GM23338 (cell line): ENCODE data around the gene PTPRR. TPM values are rescaled to one million over a fixed set of nuclear protein-coding genes. Genes with fewer than 3 reads are reported as not detected.

Experiments used
- ATAC-seq: fragments of 200-7000 bp; cut with Tn5 transposase; 3 replicates; pipeline ENCODE4 v1.9.1; 2020
- DNase-seq: peaks from one replicate; pipeline ENCODE4 v3.0.0-alpha.2; 2015; ENCODE audit warnings: low spot score
- H2AFZ ChIP-seq: fragments of 200-600 bp; sonication (generic); 2 replicates; pipeline ENCODE4 v1.8.0; 2016; ENCODE audit warnings: antibody characterized with exemption, mild to moderate bottlenecking, moderate library complexity
- H3F3A ChIP-seq: fragments of 200-600 bp; sonication (generic); replicated peaks from 2 replicates; pipeline ENCODE4 v1.8.0; 2017; ENCODE audit warnings: antibody characterized with exemption, mixed run types, low read depth
- H3K27ac ChIP-seq: fragments of 200-600 bp; sonication (generic); 2 replicates; pipeline ENCODE4 v1.6.1; 2016; ENCODE audit warnings: low read depth
- H3K27me3 ChIP-seq: fragments of 200-600 bp; sonication (generic); 2 replicates; pipeline ENCODE4 v1.8.0; 2016; ENCODE audit warnings: mild to moderate bottlenecking, mixed run types, moderate library complexity; ENCODE audit not compliant: insufficient read depth
- H3K36me3 ChIP-seq: fragments of 200-600 bp; sonication (generic); 2 replicates; pipeline ENCODE4 v1.8.0; 2016; ENCODE audit warnings: mild to moderate bottlenecking; ENCODE audit not compliant: insufficient read depth
- H3K4me1 ChIP-seq: fragments of 200-600 bp; sonication (generic); 2 replicates; pipeline ENCODE4 v1.8.0; 2016; ENCODE audit warnings: mild to moderate bottlenecking, moderate library complexity; ENCODE audit not compliant: insufficient read depth
- H3K4me2 ChIP-seq: fragments of 200-600 bp; sonication (generic); 2 replicates; pipeline ENCODE4 v1.7.1; 2017; ENCODE audit warnings: mixed run types
- H3K4me3 ChIP-seq: fragments of 200-600 bp; sonication (generic); 2 replicates; pipeline ENCODE4 v1.6.1; 2016; ENCODE audit warnings: mixed run types
- H3K79me2 ChIP-seq: fragments of 200-600 bp; sonication (generic); replicated peaks from 2 replicates; pipeline ENCODE4 v1.8.0; 2017; ENCODE audit warnings: mild to moderate bottlenecking; ENCODE audit not compliant: insufficient read depth
- H3K9me2 ChIP-seq: fragments of 200-600 bp; sonication (generic); 2 replicates; pipeline ENCODE4 v1.8.0; 2017; ENCODE audit not compliant: insufficient read depth
- H4K20me1 ChIP-seq: fragments of 200-600 bp; sonication (generic); replicated peaks from 2 replicates; pipeline ENCODE4 v1.8.0; 2017; ENCODE audit warnings: mild to moderate bottlenecking; ENCODE audit not compliant: insufficient read depth
- H3K27ac Mint-ChIP-seq: 2 replicates; pipeline ENCODE4 v1.8.0; 2020; ENCODE audit warnings: inconsistent platforms, mild to moderate bottlenecking, moderate library complexity, mixed read lengths
- H3K27me3 Mint-ChIP-seq: 3 replicates; pipeline ENCODE4 v1.8.0; 2022; ENCODE audit warnings: low read depth, mild to moderate bottlenecking, moderate library complexity, mixed read lengths, inconsistent platforms; ENCODE audit not compliant: insufficient read depth, poor library complexity
- H3K36me3 Mint-ChIP-seq: 3 replicates; pipeline ENCODE4 v1.8.0; 2021; ENCODE audit warnings: low read depth, mild to moderate bottlenecking, inconsistent platforms, moderate library complexity, mixed read lengths
- H3K4me1 Mint-ChIP-seq: 3 replicates; pipeline ENCODE4 v1.8.0; 2020; ENCODE audit warnings: mild to moderate bottlenecking, inconsistent platforms, mixed read lengths
- H3K4me3 Mint-ChIP-seq: 3 replicates; pipeline ENCODE4 v1.8.0; 2021; ENCODE audit warnings: moderate library complexity, mild to moderate bottlenecking, inconsistent platforms, mixed read lengths
- H3K9me3 Mint-ChIP-seq: 3 replicates; pipeline ENCODE4 v1.8.0; 2020; ENCODE audit warnings: moderate library complexity, mild to moderate bottlenecking, inconsistent platforms, mixed read lengths
- STAT1 ChIP-seq: IDR thresholded peaks from one replicate; pipeline ENCODE4 v1.6.1; 2016; ENCODE audit warnings: antibody characterized with exemption; ENCODE audit not compliant: unreplicated experiment
- ZNF114 ChIP-seq: fragments of 250-450 bp; sonication (Bioruptor Pico); IDR thresholded peaks from 2 replicates; pipeline ENCODE4 v1.5.0; 2020; ENCODE audit warnings: mild to moderate bottlenecking, moderate library complexity
- ZNF331 ChIP-seq: fragments of 250-450 bp; sonication (Bioruptor Pico); IDR thresholded peaks from 2 replicates; pipeline ENCODE4 v1.5.0; 2020; ENCODE audit warnings: low read depth, mild to moderate bottlenecking, moderate library complexity
- polyA plus RNA-seq: library from polyadenylated mRNA; unstranded; fragments of >200 nt; fragmentation: Nextera tagmentation; extraction: Ambion mirVana; gene quantifications from 2 replicates; pipeline ENCODE4 v1.2.1, GENCODE V29; 2016
- total RNA-seq: library from RNA; depleted of rRNA; stranded (reverse); fragments of >200 nt; shearing (Covaris generic); gene quantifications from 2 replicates; pipeline ENCODE4 v1.2.3, GENCODE V29; 2014
- TF ChIP-seq, protein P1 (sequence below): IDR thresholded peaks from 2 replicates; pipeline ENCODE4 v1.6.1; 2016; ENCODE audit warnings: antibody characterized with exemption
- TF ChIP-seq, protein P2 (sequence below): fragments of 250-450 bp; sonication (Bioruptor Pico); IDR thresholded peaks from 2 replicates; pipeline ENCODE4 v1.5.0; 2020; ENCODE audit warnings: mild to moderate bottlenecking, moderate library complexity
- TF ChIP-seq, protein P3 (sequence below): IDR thresholded peaks from one replicate; pipeline ENCODE4 v1.6.1; 2018; ENCODE audit warnings: antibody characterized with exemption; ENCODE audit not compliant: unreplicated experiment

Gene PTPRR
- total and polyA plus RNA-seq, 2 experiments from 2014 or later = 0.26 to 0.76 TPM

DNA sequence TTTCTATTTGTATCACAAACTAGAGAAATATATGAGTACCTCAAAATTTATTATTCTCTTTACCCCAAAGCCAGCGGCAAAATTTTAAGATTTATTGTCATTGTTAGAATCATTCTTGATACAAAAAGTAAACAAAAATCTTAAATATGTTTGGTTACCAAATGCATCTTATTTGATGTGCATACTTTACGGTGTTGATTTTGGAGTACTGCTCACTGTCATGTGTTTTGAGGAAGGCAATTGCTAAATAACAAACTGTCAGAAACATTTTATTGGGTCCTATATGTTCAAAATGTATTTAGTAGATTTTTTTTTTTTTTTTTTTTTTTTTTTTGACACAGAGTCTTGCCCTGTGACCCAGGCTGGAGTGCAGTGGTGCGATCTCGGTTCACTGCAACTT is 124.9 kb downstream of the PTPRR start:
- no peaks in the 10 kb centered on the region for H3K27me3 ChIP-seq
- H3K9me3 Mint-ChIP-seq = no peaks in the 10 kb centered on the region
- H3K4me2 ChIP-seq = no peak overlapping the region
- TF ChIP-seq, protein P1, sequence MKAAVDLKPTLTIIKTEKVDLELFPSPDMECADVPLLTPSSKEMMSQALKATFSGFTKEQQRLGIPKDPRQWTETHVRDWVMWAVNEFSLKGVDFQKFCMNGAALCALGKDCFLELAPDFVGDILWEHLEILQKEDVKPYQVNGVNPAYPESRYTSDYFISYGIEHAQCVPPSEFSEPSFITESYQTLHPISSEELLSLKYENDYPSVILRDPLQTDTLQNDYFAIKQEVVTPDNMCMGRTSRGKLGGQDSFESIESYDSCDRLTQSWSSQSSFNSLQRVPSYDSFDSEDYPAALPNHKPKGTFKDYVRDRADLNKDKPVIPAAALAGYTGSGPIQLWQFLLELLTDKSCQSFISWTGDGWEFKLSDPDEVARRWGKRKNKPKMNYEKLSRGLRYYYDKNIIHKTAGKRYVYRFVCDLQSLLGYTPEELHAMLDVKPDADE = no peak
- TF ChIP-seq ZNF331 (CRISPR knock-in tag) (no peak), STAT1 (no peak), ZNF114 (CRISPR knock-in tag) (no peak)
- TF ChIP-seq, protein P2, sequence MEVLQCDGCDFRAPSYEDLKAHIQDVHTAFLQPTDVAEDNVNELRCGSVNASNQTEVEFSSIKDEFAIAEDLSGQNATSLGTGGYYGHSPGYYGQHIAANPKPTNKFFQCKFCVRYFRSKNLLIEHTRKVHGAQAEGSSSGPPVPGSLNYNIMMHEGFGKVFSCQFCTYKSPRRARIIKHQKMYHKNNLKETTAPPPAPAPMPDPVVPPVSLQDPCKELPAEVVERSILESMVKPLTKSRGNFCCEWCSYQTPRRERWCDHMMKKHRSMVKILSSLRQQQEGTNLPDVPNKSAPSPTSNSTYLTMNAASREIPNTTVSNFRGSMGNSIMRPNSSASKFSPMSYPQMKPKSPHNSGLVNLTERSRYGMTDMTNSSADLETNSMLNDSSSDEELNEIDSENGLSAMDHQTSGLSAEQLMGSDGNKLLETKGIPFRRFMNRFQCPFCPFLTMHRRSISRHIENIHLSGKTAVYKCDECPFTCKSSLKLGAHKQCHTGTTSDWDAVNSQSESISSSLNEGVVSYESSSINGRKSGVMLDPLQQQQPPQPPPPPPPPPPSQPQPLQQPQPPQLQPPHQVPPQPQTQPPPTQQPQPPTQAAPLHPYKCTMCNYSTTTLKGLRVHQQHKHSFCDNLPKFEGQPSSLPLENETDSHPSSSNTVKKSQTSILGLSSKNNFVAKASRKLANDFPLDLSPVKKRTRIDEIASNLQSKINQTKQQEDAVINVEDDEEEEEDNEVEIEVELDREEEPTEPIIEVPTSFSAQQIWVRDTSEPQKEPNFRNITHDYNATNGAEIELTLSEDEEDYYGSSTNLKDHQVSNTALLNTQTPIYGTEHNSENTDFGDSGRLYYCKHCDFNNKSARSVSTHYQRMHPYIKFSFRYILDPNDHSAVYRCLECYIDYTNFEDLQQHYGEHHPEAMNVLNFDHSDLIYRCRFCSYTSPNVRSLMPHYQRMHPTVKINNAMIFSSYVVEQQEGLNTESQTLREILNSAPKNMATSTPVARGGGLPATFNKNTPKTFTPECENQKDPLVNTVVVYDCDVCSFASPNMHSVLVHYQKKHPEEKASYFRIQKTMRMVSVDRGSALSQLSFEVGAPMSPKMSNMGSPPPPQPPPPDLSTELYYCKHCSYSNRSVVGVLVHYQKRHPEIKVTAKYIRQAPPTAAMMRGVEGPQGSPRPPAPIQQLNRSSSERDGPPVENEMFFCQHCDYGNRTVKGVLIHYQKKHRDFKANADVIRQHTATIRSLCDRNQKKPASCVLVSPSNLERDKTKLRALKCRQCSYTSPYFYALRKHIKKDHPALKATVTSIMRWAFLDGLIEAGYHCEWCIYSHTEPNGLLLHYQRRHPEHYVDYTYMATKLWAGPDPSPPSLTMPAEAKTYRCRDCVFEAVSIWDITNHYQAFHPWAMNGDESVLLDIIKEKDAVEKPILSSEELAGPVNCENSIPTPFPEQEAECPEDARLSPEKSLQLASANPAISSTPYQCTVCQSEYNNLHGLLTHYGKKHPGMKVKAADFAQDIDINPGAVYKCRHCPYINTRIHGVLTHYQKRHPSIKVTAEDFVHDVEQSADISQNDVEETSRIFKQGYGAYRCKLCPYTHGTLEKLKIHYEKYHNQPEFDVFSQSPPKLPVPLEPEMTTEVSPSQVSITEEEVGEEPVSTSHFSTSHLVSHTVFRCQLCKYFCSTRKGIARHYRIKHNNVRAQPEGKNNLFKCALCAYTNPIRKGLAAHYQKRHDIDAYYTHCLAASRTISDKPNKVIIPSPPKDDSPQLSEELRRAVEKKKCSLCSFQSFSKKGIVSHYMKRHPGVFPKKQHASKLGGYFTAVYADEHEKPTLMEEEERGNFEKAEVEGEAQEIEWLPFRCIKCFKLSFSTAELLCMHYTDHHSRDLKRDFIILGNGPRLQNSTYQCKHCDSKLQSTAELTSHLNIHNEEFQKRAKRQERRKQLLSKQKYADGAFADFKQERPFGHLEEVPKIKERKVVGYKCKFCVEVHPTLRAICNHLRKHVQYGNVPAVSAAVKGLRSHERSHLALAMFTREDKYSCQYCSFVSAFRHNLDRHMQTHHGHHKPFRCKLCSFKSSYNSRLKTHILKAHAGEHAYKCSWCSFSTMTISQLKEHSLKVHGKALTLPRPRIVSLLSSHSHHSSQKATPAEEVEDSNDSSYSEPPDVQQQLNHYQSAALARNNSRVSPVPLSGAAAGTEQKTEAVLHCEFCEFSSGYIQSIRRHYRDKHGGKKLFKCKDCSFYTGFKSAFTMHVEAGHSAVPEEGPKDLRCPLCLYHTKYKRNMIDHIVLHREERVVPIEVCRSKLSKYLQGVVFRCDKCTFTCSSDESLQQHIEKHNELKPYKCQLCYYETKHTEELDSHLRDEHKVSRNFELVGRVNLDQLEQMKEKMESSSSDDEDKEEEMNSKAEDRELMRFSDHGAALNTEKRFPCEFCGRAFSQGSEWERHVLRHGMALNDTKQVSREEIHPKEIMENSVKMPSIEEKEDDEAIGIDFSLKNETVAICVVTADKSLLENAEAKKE (CRISPR knock-in tag) = no peak
- TF ChIP-seq, protein P3, sequence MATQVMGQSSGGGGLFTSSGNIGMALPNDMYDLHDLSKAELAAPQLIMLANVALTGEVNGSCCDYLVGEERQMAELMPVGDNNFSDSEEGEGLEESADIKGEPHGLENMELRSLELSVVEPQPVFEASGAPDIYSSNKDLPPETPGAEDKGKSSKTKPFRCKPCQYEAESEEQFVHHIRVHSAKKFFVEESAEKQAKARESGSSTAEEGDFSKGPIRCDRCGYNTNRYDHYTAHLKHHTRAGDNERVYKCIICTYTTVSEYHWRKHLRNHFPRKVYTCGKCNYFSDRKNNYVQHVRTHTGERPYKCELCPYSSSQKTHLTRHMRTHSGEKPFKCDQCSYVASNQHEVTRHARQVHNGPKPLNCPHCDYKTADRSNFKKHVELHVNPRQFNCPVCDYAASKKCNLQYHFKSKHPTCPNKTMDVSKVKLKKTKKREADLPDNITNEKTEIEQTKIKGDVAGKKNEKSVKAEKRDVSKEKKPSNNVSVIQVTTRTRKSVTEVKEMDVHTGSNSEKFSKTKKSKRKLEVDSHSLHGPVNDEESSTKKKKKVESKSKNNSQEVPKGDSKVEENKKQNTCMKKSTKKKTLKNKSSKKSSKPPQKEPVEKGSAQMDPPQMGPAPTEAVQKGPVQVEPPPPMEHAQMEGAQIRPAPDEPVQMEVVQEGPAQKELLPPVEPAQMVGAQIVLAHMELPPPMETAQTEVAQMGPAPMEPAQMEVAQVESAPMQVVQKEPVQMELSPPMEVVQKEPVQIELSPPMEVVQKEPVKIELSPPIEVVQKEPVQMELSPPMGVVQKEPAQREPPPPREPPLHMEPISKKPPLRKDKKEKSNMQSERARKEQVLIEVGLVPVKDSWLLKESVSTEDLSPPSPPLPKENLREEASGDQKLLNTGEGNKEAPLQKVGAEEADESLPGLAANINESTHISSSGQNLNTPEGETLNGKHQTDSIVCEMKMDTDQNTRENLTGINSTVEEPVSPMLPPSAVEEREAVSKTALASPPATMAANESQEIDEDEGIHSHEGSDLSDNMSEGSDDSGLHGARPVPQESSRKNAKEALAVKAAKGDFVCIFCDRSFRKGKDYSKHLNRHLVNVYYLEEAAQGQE = no peak
- no peaks in the 10 kb centered on the region for H4K20me1 ChIP-seq
- H3K4me1 ChIP-seq = no peaks in the 10 kb centered on the region
- H3K36me3 ChIP-seq = no peaks in the 10 kb centered on the region
- H3K79me2 ChIP-seq = no peaks in the 10 kb centered on the region
- H3K4me3 ChIP-seq = no peak overlapping the region
- DNase-seq (no peak), ATAC-seq (no peak)
- H3K27me3 Mint-ChIP-seq = no peaks in the 10 kb centered on the region
- H2AFZ ChIP-seq = no peak overlapping the region
- peaks cover 6% of the 10 kb centered on the region; the same call in 1 of the 3 replicates for H3K4me1 Mint-ChIP-seq
- H3K36me3 Mint-ChIP-seq = no peaks in the 10 kb centered on the region
- no peak overlapping the region for H3K4me3 Mint-ChIP-seq
- H3K27ac Mint-ChIP-seq = no peak overlapping the region
- no peaks in the 10 kb centered on the region for H3F3A ChIP-seq
- peaks cover 12% of the 10 kb centered on the region for H3K9me2 ChIP-seq
- H3K27ac ChIP-seq = no peak overlapping the region
